GM13977 (cell line): ENCODE measurements around the gene CAMTA1.

Experiments
- DNase-seq: peaks from one replicate; pipeline ENCODE4 v3.0.0; 2012; ENCODE audit warnings: low spot score
- in situ Hi-C: fragments of 300-500 bp; cut with MboI; formaldehyde crosslinking; loops from one replicate; pipeline ENCODE4 v1.12.0; 2022; ENCODE audit warnings: low sequenced_read_pairs, low pct_unique_long_range_greater_than_20kb, mixed read lengths, inconsistent platforms; ENCODE audit not compliant: unreplicated experiment
- TF ChIP-seq, protein P1 (sequence below): IDR thresholded peaks from 2 replicates; pipeline ENCODE4 v1.5.1; 2012; ENCODE audit warnings: mild to moderate bottlenecking, control low read depth; ENCODE audit not compliant: insufficient read depth; ENCODE audit errors: extremely low read depth, missing control alignments

CAMTA1 gene

DNA sequence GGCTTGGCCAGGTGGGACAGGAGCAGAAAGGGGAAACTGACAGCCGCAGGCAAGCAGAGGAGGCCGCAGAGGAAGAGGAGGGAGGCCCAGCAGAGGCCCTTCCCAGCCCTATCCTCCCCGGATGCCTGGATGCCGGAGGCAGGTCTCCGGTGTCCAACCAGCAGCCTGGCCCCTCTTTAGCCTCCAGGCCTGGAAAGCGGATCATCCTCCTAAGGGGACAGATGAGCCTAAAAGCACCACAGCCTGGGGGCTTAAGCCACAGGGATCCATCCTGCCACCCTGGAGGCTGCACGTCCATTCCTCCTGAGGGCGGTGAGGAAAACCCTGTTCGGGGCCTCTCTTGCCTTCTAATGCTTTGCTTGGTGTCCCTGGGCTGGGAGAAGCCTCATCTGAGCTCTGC, 651.8 kb downstream of the CAMTA1 start:
- no peak for DNase-seq
- in situ Hi-C loops, result no loop called here

DNA sequence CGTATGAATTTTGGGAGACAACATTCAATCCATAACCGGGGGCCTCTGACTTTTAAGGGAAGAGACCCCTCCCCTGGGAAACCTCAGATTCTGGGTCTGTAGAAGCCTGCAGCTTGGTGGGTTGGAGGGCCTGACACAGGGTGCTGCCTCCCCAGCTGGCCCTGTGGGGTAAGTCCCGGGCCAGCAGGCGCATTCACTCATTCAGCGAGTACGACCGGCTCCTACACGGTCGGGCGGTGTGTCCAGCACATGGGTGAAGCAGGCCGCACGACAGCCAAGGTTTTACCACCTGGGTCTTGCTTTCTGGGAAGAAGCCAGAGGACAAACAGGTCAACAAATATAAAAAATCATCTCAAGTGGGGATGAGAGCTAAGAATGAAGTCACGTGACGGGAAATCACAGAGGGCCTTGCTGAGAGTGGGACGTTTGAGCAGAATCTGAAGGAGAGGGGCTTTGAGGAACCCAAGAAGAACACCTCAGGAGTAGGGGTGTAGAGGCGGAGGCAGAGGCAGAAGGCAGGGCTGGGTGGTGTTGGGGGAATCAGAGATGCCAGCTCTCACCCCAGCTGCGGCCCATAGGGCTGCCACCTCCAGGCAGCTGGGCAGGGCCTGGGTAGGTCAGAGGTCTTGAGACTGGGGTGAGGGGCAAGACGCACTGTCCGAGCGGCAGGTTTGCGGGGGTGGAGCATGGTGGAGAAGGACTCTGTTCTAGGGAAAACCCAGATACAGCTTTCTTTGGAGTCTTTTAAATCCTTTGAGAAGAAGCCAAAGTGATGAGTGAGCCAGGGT, 652.5 kb downstream of the CAMTA1 start:
- no peak for DNase-seq
- in situ Hi-C loops, result no loop called here
- TF ChIP-seq, protein P1, sequence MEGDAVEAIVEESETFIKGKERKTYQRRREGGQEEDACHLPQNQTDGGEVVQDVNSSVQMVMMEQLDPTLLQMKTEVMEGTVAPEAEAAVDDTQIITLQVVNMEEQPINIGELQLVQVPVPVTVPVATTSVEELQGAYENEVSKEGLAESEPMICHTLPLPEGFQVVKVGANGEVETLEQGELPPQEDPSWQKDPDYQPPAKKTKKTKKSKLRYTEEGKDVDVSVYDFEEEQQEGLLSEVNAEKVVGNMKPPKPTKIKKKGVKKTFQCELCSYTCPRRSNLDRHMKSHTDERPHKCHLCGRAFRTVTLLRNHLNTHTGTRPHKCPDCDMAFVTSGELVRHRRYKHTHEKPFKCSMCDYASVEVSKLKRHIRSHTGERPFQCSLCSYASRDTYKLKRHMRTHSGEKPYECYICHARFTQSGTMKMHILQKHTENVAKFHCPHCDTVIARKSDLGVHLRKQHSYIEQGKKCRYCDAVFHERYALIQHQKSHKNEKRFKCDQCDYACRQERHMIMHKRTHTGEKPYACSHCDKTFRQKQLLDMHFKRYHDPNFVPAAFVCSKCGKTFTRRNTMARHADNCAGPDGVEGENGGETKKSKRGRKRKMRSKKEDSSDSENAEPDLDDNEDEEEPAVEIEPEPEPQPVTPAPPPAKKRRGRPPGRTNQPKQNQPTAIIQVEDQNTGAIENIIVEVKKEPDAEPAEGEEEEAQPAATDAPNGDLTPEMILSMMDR, result no peak

More for the DNA sequence above, 651.8 kb downstream of the CAMTA1 start:
- TF ChIP-seq, protein P1, result no peak

DNA sequence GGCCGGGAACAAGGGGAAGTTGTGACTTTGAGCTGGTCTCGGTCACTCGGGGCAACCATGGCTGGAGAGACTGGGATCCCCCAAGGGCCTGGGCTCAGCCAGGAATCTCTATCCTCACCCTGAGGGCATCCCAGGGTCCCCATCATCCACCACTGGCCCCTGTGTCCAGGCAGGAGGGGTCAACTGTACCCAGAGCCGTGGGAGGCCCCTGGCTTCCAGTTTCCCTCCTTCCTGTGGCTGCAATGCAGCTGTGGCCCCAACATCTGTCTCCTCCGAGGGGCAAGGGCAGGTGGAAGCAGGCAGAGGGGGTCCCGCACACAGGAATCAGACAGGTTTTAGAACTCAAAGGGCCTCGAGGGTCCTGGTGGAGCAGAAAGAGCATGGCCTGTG, 653.1 kb downstream of the CAMTA1 start:
- no peak for DNase-seq
- in situ Hi-C loops, result no loop called here
- TF ChIP-seq, protein P1, result no peak

DNA sequence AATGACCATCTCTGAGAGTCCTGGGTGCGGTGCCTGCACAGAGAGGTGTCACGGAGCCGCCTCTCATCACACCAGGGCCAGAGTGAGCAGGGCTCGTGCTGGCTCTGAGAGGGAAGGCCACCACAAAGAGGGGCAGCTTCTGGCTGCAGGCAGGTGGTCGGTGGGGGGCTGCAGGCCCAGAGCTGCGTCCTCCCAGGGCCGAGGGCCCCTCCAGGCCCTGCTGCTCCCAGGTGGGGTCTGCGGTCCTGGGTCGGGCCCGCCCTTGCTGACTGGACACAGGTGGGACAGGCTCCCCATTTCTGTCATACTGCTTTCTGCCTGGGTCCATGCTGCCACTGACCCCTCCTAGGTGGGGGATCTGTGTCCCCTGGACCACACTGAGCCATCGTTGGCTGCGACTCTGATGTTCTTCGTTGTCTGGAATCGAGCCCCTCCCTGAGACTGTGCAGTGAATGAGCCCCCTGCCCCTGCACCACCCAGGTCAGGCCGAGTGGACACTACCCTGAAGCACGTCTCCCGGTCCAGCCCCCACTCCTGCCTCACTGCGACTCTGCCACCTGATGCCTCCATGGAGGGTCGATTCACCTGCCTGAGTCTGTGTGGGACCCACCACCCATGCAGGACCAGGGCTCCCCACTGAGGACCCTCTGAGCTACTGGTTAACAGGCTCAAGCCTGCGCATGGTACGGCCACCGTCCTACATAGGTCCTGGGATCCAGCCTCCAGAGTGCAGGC, 653.8 kb downstream of the CAMTA1 start:
- in situ Hi-C loops, result no loop called here
- no peak for DNase-seq
- TF ChIP-seq, protein P1, result no peak

DNA sequence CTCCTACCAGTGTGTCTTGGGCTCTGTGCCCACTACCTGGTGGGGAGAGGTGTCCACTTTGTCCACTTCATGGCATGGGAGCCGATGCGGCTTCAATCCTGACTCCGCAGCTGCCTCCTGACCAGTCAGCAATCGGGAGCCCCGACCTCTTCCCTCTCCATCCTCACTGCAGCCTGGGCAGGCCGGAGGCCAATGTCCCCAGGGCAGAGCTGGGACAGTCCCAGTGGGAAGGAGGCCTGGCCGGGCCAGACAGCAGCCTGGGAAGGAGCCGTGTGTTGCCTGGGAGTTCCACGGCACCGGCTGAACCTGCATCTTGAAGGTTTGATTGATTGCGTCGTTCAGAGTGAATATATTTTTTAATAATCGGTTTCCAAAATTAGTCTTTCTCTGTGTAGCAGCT, 654.9 kb downstream of the CAMTA1 start:
- TF ChIP-seq, protein P1, result no peak
- DNase-seq, result no peak
- in situ Hi-C loops, result no loop called here

DNA sequence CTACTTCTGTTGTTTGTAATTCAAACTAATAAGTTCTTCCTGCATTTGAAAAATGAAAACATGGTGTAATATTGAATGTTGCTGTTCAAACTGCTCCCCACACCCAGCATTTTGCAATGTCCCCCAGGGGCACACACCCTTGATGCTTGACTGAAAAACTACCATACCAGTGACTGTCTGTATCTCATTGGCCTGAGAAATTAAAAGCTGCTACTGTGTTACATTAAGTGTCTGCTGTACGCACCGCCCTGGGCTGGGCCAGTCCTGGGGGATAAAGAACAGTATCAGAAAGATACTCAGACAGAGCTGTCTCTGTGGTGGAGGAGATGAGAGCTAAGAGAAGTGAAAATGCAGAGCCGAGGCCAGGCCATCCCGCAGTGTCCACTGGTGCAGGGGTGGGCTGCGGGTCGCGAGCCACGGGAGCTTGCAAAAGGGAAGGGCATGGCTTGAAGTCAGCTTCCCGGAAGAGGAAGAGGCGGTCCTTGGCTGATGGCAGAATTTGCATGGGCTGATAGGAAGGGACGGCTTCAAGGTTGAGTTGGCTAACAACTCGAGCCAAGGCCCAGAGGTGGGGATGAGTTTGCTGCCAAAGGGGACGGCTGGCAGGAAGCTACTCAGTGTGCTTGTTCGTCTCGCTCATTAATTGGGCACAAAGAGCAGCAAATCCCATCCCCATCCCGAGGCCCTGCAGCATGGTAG, 656.0 kb downstream of the CAMTA1 start:
- DNase-seq, result no peak
- in situ Hi-C loops, result no loop called here
- TF ChIP-seq, protein P1, result no peak
